Measurements from ENCODE around the gene AXIN1. TPM values are rescaled to one million over a fixed set of nuclear protein-coding genes. Genes with fewer than 3 reads are reported as not detected.

The AXIN1 gene, protein sequence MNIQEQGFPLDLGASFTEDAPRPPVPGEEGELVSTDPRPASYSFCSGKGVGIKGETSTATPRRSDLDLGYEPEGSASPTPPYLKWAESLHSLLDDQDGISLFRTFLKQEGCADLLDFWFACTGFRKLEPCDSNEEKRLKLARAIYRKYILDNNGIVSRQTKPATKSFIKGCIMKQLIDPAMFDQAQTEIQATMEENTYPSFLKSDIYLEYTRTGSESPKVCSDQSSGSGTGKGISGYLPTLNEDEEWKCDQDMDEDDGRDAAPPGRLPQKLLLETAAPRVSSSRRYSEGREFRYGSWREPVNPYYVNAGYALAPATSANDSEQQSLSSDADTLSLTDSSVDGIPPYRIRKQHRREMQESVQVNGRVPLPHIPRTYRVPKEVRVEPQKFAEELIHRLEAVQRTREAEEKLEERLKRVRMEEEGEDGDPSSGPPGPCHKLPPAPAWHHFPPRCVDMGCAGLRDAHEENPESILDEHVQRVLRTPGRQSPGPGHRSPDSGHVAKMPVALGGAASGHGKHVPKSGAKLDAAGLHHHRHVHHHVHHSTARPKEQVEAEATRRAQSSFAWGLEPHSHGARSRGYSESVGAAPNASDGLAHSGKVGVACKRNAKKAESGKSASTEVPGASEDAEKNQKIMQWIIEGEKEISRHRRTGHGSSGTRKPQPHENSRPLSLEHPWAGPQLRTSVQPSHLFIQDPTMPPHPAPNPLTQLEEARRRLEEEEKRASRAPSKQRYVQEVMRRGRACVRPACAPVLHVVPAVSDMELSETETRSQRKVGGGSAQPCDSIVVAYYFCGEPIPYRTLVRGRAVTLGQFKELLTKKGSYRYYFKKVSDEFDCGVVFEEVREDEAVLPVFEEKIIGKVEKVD
- total RNA-seq: 10 to 100 TPM; 18.9 to 28.6 TPM

DNA sequence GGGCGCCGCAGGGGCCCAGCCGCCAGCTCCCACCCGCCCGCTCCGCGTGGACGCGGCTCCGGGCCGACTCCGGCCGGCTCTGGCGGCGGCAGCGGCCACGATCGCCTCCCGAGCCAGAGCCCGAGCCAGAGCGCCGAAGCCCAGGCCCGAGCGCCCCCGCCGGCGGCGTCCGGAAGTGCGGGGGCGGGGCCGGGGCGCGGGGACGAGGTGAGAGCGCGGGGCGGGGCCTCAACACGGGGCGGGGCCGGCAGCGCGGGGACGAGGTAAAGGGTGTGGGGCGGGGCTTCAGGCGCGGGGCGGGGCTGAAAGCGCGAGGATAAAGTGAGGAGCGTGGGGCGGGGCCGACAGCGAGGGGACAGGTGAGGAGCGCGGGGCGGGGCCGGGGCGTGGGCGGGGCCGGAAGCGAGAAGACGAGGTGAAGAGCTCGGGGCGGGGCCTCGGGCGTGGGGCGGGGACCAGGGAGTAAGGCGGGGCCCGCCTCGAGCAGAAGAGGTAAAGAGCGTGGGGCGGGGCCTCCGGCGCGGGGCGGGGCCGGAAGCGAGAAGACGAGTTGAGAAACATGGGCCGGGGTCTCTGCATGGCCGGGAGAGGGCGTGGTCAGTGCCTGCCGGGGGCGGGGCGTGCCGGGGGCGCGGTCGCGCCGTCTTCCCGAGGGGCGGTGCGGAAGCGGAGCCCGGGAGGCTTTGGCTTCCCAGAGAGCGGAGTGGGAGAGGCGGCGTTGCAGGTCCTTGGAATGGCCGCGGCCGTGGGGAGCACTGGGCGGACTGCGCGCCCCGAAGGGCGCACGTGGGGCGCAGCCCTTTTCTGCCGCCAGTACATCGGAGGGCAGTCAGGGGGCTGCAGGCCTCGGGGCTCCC is at the start of gene AXIN1:
Gene AXIN1 (minus strand): TSS at position 177 of the 857 bp plus-strand sequence. CDS start 5,698 bp downstream, outside the sequence.

GRCh38 chr16:401468-402348 is 49.2 kb upstream of the AXIN1 start, which contains the start of gene DECR2:
Gene DECR2 (plus strand): TSS chr16:401885. CDS start chr16:401964, 79 bp downstream.

DNA sequence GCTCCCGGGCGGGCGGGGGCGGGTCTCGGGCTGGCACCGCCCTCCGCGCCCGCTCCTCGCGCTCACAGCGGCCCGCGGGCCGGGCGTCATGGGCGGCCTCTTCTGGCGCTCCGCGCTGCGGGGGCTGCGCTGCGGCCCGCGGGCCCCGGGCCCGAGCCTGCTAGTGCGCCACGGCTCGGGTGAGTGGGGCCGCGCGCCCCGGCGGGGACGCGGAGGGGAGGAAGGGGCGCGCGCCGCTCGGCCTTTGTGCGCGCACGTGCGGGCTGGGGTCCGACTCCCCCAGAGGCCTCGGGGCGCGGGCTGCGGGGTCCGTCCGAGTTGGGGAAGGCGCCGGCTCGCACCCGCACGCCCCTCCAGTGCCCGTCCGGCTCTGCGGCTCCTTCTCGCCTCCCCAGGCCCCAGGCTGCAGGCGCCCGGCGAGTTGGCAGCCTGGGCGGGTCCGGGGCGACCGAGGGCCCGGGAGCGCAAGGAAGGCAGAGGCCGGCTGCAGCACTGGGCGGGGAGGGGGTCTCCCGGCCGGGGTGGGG is 44.7 kb upstream of the AXIN1 start, which contains the start of gene NME4:
Gene NME4 (plus strand): TSS at position 65 of the 527 bp plus-strand sequence. CDS start 24 bp downstream, at position 89.

DNA sequence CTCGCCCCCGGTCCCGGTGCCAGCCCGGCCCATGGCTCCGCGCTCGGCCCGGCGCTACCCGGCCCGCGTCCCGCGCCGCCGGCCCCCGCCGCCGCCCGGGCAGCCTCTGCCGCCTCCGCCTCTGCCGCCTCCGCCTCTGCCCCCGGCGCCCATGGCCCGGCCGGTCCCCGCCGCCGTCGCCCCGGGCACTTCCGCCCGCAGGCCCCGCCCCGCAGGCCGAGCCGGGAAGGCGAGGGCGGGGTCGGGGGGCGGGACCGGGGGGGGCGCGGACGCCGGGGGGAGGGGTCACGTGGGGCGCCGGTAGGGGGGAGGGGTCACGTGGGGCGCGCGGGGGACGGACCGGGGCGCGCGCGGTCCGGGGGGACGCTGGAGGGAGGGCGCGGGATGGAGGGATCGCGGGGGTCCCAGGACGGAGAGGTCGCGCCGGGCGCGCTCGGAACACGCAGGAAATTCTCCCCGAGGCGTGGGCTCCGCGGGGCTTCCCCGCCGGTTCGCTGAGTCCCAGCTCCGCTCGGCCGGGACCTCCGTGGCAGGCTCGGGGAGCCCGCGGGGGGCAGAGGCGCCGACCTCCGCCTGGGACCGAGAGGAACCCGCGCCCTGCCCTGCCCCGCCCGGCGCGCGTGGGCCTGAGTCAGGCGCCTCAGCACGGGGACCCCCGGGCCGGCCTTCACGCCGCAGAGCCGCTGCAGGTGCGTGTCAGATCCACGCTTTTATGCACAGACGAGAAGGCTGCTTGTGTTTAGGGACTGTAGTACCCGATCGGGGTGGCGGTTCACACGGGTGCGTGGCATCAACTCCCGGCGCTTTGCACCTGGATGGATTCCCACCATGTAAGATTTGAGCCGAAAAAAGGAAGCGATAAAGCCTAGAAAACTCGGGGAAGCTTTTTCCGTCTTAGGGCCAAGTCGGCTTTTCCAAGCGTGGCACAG is 29.5 kb upstream of the AXIN1 start, which contains the start of gene PGAP6:
Gene PGAP6 (minus strand): TSS at position 190 of the 929 bp plus-strand sequence. CDS start 157 bp downstream, at position 33.

DNA sequence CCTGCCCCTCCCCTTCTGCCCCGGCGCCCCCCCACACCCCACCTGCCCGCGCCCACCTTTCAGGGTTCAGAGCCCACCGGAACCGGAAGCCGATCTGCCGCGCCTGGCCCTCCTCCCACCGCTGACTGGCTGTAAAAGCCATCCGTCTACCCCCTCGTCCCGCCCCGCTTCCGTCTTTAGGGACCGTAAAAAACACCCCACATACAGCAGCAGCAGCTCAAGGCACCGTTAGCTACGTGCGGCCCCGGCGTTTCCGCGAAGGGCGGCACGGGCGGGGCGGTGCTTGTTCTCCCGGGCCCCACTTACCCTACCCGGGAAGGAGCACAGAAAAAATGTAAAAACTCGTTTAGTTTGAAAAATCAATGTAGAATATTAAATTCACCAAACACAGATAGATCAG is 17.9 kb upstream of the AXIN1 start, which contains the start of gene MRPL28:
Gene MRPL28 (minus strand): TSS at position 96 of the 400 bp plus-strand sequence. CDS start 320 bp downstream, outside the sequence.

GRCh38 chr16:283033-283805 is 69.3 kb downstream of the AXIN1 start, which contains the start of gene PDIA2:
Gene PDIA2 (plus strand): TSS chr16:283164. CDS start chr16:283170, 6 bp downstream.

DNA sequence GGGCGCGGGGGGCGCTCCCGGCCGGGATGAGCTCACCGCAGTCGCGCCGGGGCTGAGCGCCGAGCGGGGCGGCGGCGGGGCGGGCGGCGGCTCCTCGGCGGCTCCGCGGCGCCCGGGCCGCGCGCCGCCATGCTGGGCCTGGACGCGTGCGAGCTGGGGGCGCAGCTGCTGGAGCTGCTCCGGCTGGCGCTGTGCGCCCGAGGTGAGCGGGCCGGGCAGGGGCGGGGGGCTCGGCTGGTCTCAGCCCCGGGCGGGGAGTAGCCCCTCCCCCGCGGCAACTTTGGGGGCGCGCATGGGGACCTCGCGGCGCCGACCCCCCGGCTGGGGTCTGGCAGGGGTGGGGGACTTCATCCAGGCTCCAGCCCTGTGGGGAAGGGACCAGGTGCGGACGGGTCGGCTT is 72.0 kb downstream of the AXIN1 start, which contains the start of gene ARHGDIG:
Gene ARHGDIG (plus strand): TSS at position 40 of the 400 bp plus-strand sequence. CDS start 90 bp downstream, at position 130.

GRCh38 chr16:275786-276232 is 76.7 kb downstream of the AXIN1 start, which contains the start of gene RGS11:
Gene RGS11 (minus strand): TSS chr16:275944. CDS start chr16:275911, 33 bp downstream.

Other genes with a start within 250 kb of the AXIN1 start
- gene NPRL3, start 214.1 kb downstream of the AXIN1 start, total RNA-seq: 10 to 100 TPM in 1 of 2 donors, 1 to 10 TPM in 1; 7.9 to 13.3 TPM
- not detected for gene HBZ, start 200.1 kb downstream of the AXIN1 start, total RNA-seq
- gene HBM, start 186.7 kb downstream of the AXIN1 start, total RNA-seq: not detected
- gene HBA2, start 179.8 kb downstream of the AXIN1 start, total RNA-seq: not detected
- not detected for gene HBA1, start 176.0 kb downstream of the AXIN1 start, total RNA-seq
- gene HBQ1, start 172.3 kb downstream of the AXIN1 start, total RNA-seq: 1 to 10 TPM; 1.3 to 1.4 TPM
- 10 to 100 TPM; 30.3 to 30.6 TPM for gene LUC7L, start 123.3 kb downstream of the AXIN1 start, total RNA-seq
- gene FAM234A, start 117.9 kb downstream of the AXIN1 start, total RNA-seq: 100 to 1,000 TPM in 1 of 2 donors, 10 to 100 TPM in 1; 68.9 to 126 TPM
- gene RGS11, start 76.8 kb downstream of the AXIN1 start, total RNA-seq: 1 to 10 TPM in 1 of 2 donors, under 1 TPM in 1; 0.33 to 2.1 TPM
- gene ARHGDIG, start 72.1 kb downstream of the AXIN1 start, total RNA-seq: not detected
- gene PDIA2, start 69.6 kb downstream of the AXIN1 start, total RNA-seq: not detected
- gene MRPL28, start 17.8 kb upstream of the AXIN1 start, total RNA-seq: 10 to 100 TPM; 63.0 to 85.9 TPM
- gene PGAP6, start 29.3 kb upstream of the AXIN1 start, total RNA-seq: 10 to 100 TPM; 63.3 to 90.9 TPM
- 100 to 1,000 TPM; 128 to 155 TPM for gene NME4, start 44.5 kb upstream of the AXIN1 start, total RNA-seq
- 10 to 100 TPM; 15.3 to 22.0 TPM for gene DECR2, start 49.2 kb upstream of the AXIN1 start, total RNA-seq
- gene RAB11FIP3, start 72.9 kb upstream of the AXIN1 start, total RNA-seq: 10 to 100 TPM; 15.3 to 21.7 TPM
- gene CAPN15, start 175.0 kb upstream of the AXIN1 start, total RNA-seq: 10 to 100 TPM; 35.4 to 47.3 TPM
- gene PRR35, start 207.7 kb upstream of the AXIN1 start, total RNA-seq: not detected
- 1 to 10 TPM; 2.0 to 2.4 TPM for gene NHLRC4, start 214.3 kb upstream of the AXIN1 start, total RNA-seq
- 10 to 100 TPM; 36.8 to 38.3 TPM for gene PIGQ, start 217.2 kb upstream of the AXIN1 start, total RNA-seq
- gene RAB40C, start 237.3 kb upstream of the AXIN1 start, total RNA-seq: 1 to 10 TPM; 7.0 to 7.2 TPM